ENCODE measurements around the gene PAGR1.
"Not testable (repeated sequence)": the region's sequence is repeated elsewhere in the genome, so short reads cannot be mapped to it uniquely, and the experiment has no call there.

GRCh38 chr16:29793153-29793552 is 22.8 kb upstream of the PAGR1 start:
- TF ChIP-seq CTCF (IDR thresholded peaks at IDR 0.05); PBX3 (IDR thresholded peaks at IDR 0.05); TEAD4 (IDR thresholded peaks at IDR 0.05; ENCODE audit: borderline replicate concordance, insufficient read depth); EZH2phosphoT487 (IDR thresholded peaks at IDR 0.05; ENCODE audit: borderline replicate concordance, low read depth); RXRA (IDR thresholded peaks at IDR 0.05; ENCODE audit: borderline replicate concordance, low read depth); POLR2AphosphoS5 (IDR thresholded peaks at IDR 0.05; ENCODE audit: low read depth, low read length); FOXM1 (IDR thresholded peaks at IDR 0.05; ENCODE audit: low read depth): not testable (repeated sequence)
